A549 (cell line): ENCODE results near the gene ZC3H11A. TPM values are rescaled to one million over a fixed set of nuclear protein-coding genes. Genes with fewer than 3 reads are reported as not detected.

ENCODE experiments used
- ATAC-seq, 2 experiments: fragments of 200-7000 bp in 1 of 2; fragments of >200 bp in 1 of 2; cut with Nextera tagmentation in 1 of 2; cut with Tn5 transposase in 1 of 2; 3 replicates each; pipeline versions ENCODE4 v1.8.0 to v1.9.1; 2018 to 2020; ENCODE audit warnings: mild to moderate bottlenecking in 1 of 2, moderate library complexity in 1 of 2
- CTCF ChIA-PET: fragments of 300-600 bp; sonication (Branson Sonifier 250); formaldehyde crosslinking; extraction: SDS; loops from one replicate; lab custom pipeline; 2021; ENCODE audit warnings: antibody characterized with exemption, inconsistent platforms; lab: Yijun Ruan, JAX
- POLR2A ChIA-PET: fragments of 350-600 bp; formaldehyde crosslinking; extraction: SDS; loops from one replicate; lab custom pipeline; 2021; ENCODE audit warnings: antibody characterized with exemption, inconsistent platforms; lab: Yijun Ruan, JAX
- DNase-seq, 2 experiments: peaks; one replicate each; pipeline versions ENCODE4 v3.0.0 to v3.0.0-alpha.2; 2011 to 2016; ENCODE audit warnings: low read depth in 1 of 2, low spot score in 1 of 2
- FAIRE-seq: peaks from 2 replicates; lab custom pipeline; 2011; peaks lifted over from hg19 to GRCh38; lab: Jason Lieb, UNC
- H3K27ac ChIP-seq, 2 experiments: fragments of >200 bp; sonication (Bioruptor Twin); formaldehyde crosslinking; 3 replicates each; pipeline ENCODE4 v1.5.1; 2016 to 2017
- H3K4me1 ChIP-seq: fragments of >200 bp; sonication (Bioruptor Twin); formaldehyde crosslinking; 3 replicates; pipeline ENCODE4 v1.6.1; 2016
- H3K4me2 ChIP-seq: fragments of >200 bp; sonication (Bioruptor Twin); formaldehyde crosslinking; 3 replicates; pipeline ENCODE4 v1.6.1; 2016
- H3K4me3 ChIP-seq: fragments of >200 bp; sonication (Bioruptor Twin); formaldehyde crosslinking; 3 replicates; pipeline ENCODE4 v1.5.1; 2016
- H3K9me3 ChIP-seq: fragments of >200 bp; sonication (Bioruptor Twin); formaldehyde crosslinking; 3 replicates; pipeline ENCODE4 v1.6.1; 2016
- BCL3 ChIP-seq: fragments of >200 bp; sonication (Bioruptor Twin); formaldehyde crosslinking; IDR thresholded peaks from 3 replicates; pipeline ENCODE4 v1.6.1; 2016
- BHLHE40 ChIP-seq: IDR thresholded peaks from 2 replicates; pipeline ENCODE4 v1.6.1; 2012; ENCODE audit warnings: low read depth, low read length, inconsistent platforms
- CBX8 ChIP-seq: fragments of 200-600 bp; sonication (generic); IDR thresholded peaks from 2 replicates; pipeline ENCODE4 v1.6.1; 2016
- CEBPB ChIP-seq, 2 experiments: fragments of >200 bp in 1 of 2; sonication (Bioruptor Twin) in 1 of 2; formaldehyde crosslinking in 1 of 2; IDR thresholded peaks; 2 replicates each; pipeline ENCODE4 v1.6.1; 2012 to 2016
- CHD2 ChIP-seq: fragments of 150-350 bp; IDR thresholded peaks from 2 replicates; pipeline ENCODE4 v1.6.1; 2014; ENCODE audit warnings: low read length; ENCODE audit not compliant: partially characterized antibody
- CHD4 ChIP-seq: fragments of 200-600 bp; sonication (generic); IDR thresholded peaks from 2 replicates; pipeline ENCODE4 v1.6.1; 2016; ENCODE audit warnings: antibody characterized with exemption, mild to moderate bottlenecking, borderline replicate concordance
- CTCF ChIP-seq: fragments of >200 bp; sonication (Bioruptor Twin); formaldehyde crosslinking; IDR thresholded peaks from 3 replicates; pipeline ENCODE4 v1.5.1; 2016
- EHF ChIP-seq: fragments of 250-450 bp; sonication (Bioruptor Pico); IDR thresholded peaks from 2 replicates; pipeline ENCODE4 v1.5.0; 2020; ENCODE audit warnings: mild to moderate bottlenecking
- EP300 ChIP-seq, 2 experiments: fragments of >200 bp; sonication (Bioruptor Twin); formaldehyde crosslinking; IDR thresholded peaks; 2 replicates in 1 of 2; 3 replicates in 1 of 2; pipeline ENCODE4 v1.6.1; 2016 to 2017
- FOSB ChIP-seq: fragments of 250-450 bp; sonication (Bioruptor Pico); IDR thresholded peaks from 2 replicates; pipeline ENCODE4 v1.5.0; 2020; ENCODE audit warnings: mild to moderate bottlenecking, moderate library complexity
- FOXS1 ChIP-seq: fragments of 250-450 bp; sonication (Bioruptor Pico); IDR thresholded peaks from 2 replicates; pipeline ENCODE4 v1.5.0; 2020; ENCODE audit warnings: mild to moderate bottlenecking, moderate library complexity
- GATA3 ChIP-seq: IDR thresholded peaks from 2 replicates; pipeline ENCODE4 v1.6.1; 2012; ENCODE audit warnings: borderline replicate concordance
- HDAC2 ChIP-seq: fragments of 200-600 bp; sonication (generic); IDR thresholded peaks from 2 replicates; pipeline ENCODE4 v1.6.1; 2016
- HOXB13 ChIP-seq: fragments of 250-450 bp; sonication (Bioruptor Pico); IDR thresholded peaks from 2 replicates; pipeline ENCODE4 v1.5.0; 2020; ENCODE audit warnings: low read depth, mild to moderate bottlenecking, moderate library complexity
- HOXB5 ChIP-seq: fragments of 250-450 bp; sonication (Bioruptor Pico); IDR thresholded peaks from 2 replicates; pipeline ENCODE4 v1.5.0; 2020; ENCODE audit warnings: mild to moderate bottlenecking, moderate library complexity
- JUNB ChIP-seq: fragments of >200 bp; sonication (Bioruptor Twin); formaldehyde crosslinking; IDR thresholded peaks from 2 replicates; pipeline ENCODE4 v1.6.1; 2016
- KDM1A ChIP-seq: fragments of 200-600 bp; sonication (generic); IDR thresholded peaks from 2 replicates; pipeline ENCODE4 v1.6.1; 2016; ENCODE audit warnings: low read depth, mild to moderate bottlenecking
- MAX ChIP-seq: IDR thresholded peaks from 2 replicates; pipeline ENCODE4 v1.6.1; 2012
- NFE2L2 ChIP-seq: fragments of 150-350 bp; conservative IDR thresholded peaks from 2 replicates; pipeline ENCODE4 v1.6.1; 2014; ENCODE audit warnings: low read length
- PHF8 ChIP-seq: fragments of 200-600 bp; sonication (generic); IDR thresholded peaks from 2 replicates; pipeline ENCODE4 v1.6.1; 2016; ENCODE audit warnings: low read depth, mild to moderate bottlenecking, antibody characterized with exemption, moderate library complexity, borderline replicate concordance
- RCOR1 ChIP-seq: fragments of 150-350 bp; IDR thresholded peaks from 2 replicates; pipeline ENCODE4 v1.6.1; 2014; ENCODE audit warnings: antibody characterized with exemption, low read length, low read depth
- REST ChIP-seq: fragments of 200-600 bp; sonication (generic); IDR thresholded peaks from 2 replicates; pipeline ENCODE4 v1.6.1; 2016; ENCODE audit warnings: antibody characterized with exemption, mild to moderate bottlenecking, moderate library complexity
- SREBF2 ChIP-seq: fragments of 450-650 bp; IDR thresholded peaks from 2 replicates; pipeline ENCODE4 v1.6.1; 2014; ENCODE audit warnings: mild to moderate bottlenecking, moderate library complexity
- TFCP2L1 ChIP-seq: fragments of 250-450 bp; sonication (Bioruptor Pico); IDR thresholded peaks from 2 replicates; pipeline ENCODE4 v1.5.0; 2021; ENCODE audit warnings: mild to moderate bottlenecking
- ZC3H11A ChIP-seq: fragments of 450-650 bp; IDR thresholded peaks from 2 replicates; pipeline ENCODE4 v1.6.1; 2014; ENCODE audit warnings: antibody characterized with exemption, mild to moderate bottlenecking
- ZSCAN20 ChIP-seq: fragments of 250-450 bp; sonication (Bioruptor Pico); IDR thresholded peaks from 2 replicates; pipeline ENCODE4 v1.8.0; 2022; ENCODE audit warnings: mild to moderate bottlenecking, moderate library complexity
- WGBS: methylation state at CpG from one replicate; pipeline ENCODE4 v1.1.6; 2017; ENCODE audit errors: missing lambda C conversion rate; 5-methylcytosine and 5-hydroxymethylcytosine counted together
- polyA plus RNA-seq, 4 experiments: library from polyadenylated mRNA; depleted of rRNA in 3 of 4; stranded (reverse); fragments of >200 nt; fragmentation: RNase III in 1 of 4; extraction: RNeasy Plus Mini Kit Qiagen cat#74134 plus additional on column Dnase treatment in 1 of 4; gene quantifications; 2 replicates in 3 of 4; 3 replicates in 1 of 4; pipeline ENCODE4 v1.2.3, GENCODE V29; 2011 to 2017

ZC3H11A gene
- polyA plus RNA-seq, 2 of the 4 experiments (the other 2 are of a cell fraction), result 42.6 to 119 TPM

GRCh38 chr1:203823306-203823705 is 27.9 kb downstream of the ZC3H11A start:
- POLR2A ChIA-PET, result no interaction called here
- CTCF ChIA-PET, result no interaction called here

GRCh38 chr1:203826175-203826574 is 30.8 kb downstream of the ZC3H11A start:
- CTCF ChIA-PET, result no interaction called here
- no peak for ATAC-seq
- Histone ChIP-seq H3K4me1 (no peaks in the 10 kb centered on the region), H3K9me3 (no peaks in the 10 kb centered on the region), H3K4me3 (no peak overlapping the region), H3K27ac (no peak overlapping the region), H3K4me2 (no peak overlapping the region)
- no peak for FAIRE-seq
- WGBS, result 92% methylated on average over 2 of the region's 2 CpGs
- TF ChIP-seq HOXB13 (CRISPR knock-in tag) (no peak), BHLHE40 (no peak), RCOR1 (no peak), CTCF (no peak), FOSB (CRISPR knock-in tag) (no peak), KDM1A (no peak), GATA3 (no peak), REST (no peak), HDAC2 (no peak), ZC3H11A (no peak), ZSCAN20 (CRISPR knock-in tag) (no peak)
- POLR2A ChIA-PET, result no interaction called here
- no peak for DNase-seq

More at GRCh38 chr1:203823306-203823705, 27.9 kb downstream of the ZC3H11A start:
- Histone ChIP-seq H3K9me3 (no peaks in the 10 kb centered on the region), H3K4me2 (no peak overlapping the region), H3K4me1 (no peaks in the 10 kb centered on the region), H3K27ac (no peak overlapping the region), H3K4me3 (no peak overlapping the region)
- DNase-seq, result no peak
- no peak for ATAC-seq
- no peak for FAIRE-seq
- 94% methylated on average over 1 of the region's 1 CpG for WGBS
- no peak for TF ChIP-seq JUNB
- no peak for TF ChIP-seq TFCP2L1 (CRISPR knock-in tag)
- no peak for TF ChIP-seq SREBF2
- TF ChIP-seq PHF8, result no peak
- no peak for TF ChIP-seq FOSB (CRISPR knock-in tag)

GRCh38 chr1:203828002-203828401 is 32.6 kb downstream of the ZC3H11A start:
- no peak overlapping the region for H3K4me2 ChIP-seq
- 81% methylated on average over 5 of the region's 5 CpGs for WGBS
- H3K4me3 ChIP-seq, result no peak overlapping the region
- no peaks in the 10 kb centered on the region for H3K9me3 ChIP-seq
- FAIRE-seq, result no peak
- no peak for ATAC-seq
- H3K4me1 ChIP-seq, result no peaks in the 10 kb centered on the region
- CTCF ChIA-PET, result interaction anchor here (0.7 to 1.4 kb wide), 4 partner anchors 32 to 301 kb away, joined by 4 to 7 read pairs (median 5); no protein-coding TSS in a partner anchor
- POLR2A ChIA-PET, result no interaction called here
- no peak for DNase-seq
- no peak overlapping the region for H3K27ac ChIP-seq
- no peak for TF ChIP-seq REST
- no peak for TF ChIP-seq NFE2L2
- no peak for TF ChIP-seq CHD2
- TF ChIP-seq CBX8, result no peak
- no peak for TF ChIP-seq HOXB5
- TF ChIP-seq BCL3, result no peak
- no peak for TF ChIP-seq EHF (CRISPR knock-in tag)
- TF ChIP-seq EP300 (IDR thresholded peaks at IDR 0.05), result no peak
- no peak for TF ChIP-seq CHD4
- TF ChIP-seq HOXB13 (CRISPR knock-in tag), result no peak
- TF ChIP-seq FOXS1 (CRISPR knock-in tag), result no peak
- no peak for TF ChIP-seq ZC3H11A
- no peak for TF ChIP-seq MAX
- no peak for TF ChIP-seq CEBPB (IDR thresholded peaks at IDR 0.05)
